HG02763 (cell line): ENCODE measurements around the gene LEPROT.

Experiments used
- ATAC-seq: cut with Tn5 transposase; IDR thresholded peaks from one replicate; pipeline ENCODE4 v1.9.1; 2021; ENCODE audit warnings: mild to moderate bottlenecking, moderate library complexity; ENCODE audit not compliant: unreplicated experiment

The LEPROT gene

DNA sequence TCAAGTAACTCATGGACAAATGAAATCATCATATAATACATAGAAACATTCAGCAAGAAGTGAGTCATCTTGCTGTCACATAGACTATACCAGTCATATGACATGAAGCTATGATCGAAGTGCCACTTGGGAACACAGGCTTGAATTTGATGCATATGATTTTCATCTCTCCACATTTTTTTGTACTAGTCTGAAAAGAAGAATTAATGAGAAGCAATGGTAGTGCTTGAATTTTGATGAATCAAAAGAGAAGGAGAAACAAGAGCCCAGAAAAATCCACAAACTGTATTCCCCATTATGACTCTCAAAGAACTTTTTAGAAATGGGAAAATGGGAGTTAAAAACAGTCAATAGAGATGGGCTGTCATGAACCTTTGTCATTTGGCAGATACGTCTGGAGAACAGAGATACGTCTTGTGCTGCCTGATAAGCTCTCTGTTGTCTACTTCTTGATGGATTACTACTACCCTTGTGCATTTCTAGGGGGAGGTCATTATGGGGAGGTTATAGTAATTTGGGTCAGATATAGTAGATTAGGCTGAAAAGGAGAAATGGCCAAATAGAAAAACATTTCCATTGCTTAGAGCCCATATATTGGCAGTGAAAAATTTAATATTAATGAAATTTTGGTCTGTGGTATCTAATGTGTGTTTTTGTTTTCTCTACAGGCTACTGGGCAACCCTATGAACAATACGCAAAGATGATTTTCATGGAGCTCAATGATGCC, 8.0 kb upstream of the LEPROT start:
- ATAC-seq, result no peak

DNA sequence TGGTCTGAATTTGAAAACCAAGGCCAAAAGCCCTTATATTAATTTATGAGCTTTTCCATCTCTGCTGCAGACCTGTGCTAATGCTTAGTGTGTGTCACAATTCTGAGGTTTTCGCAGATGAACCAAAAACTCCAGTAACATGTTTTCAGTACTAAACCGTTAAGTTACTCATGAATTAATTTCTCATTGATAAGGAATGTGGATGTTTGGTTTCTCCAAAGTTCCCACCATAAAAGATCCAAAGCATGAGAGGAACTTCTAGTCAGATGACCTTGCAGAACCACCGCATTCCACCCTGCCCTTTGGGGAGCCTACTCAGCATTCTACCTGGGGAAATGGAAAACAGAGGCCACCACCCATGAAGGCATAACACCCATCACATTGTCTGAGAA, 7.5 kb upstream of the LEPROT start:
- ATAC-seq, result no peak

DNA sequence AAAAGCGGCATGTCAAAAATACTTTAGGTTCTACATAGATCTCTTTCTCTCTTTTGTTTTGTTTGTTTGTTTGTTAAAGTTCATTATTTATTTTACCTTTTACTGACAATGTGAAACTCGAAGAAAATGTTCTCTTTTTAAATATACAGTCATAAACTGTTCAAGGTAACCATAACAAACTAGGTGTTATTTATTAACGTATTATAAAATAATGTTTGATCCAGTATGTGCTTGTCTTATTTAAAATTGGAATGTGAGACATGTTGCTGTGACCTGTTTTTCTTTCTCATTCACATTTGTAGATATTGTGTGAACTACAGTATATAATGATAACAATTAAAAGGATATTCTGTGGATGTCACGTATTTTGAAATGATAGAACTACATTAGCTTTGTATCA, 5.9 kb upstream of the LEPROT start:
- ATAC-seq, result no peak

GRCh38 chr1:65416767-65417166, 3.7 kb upstream of the LEPROT start:
- ATAC-seq, result no peak

DNA sequence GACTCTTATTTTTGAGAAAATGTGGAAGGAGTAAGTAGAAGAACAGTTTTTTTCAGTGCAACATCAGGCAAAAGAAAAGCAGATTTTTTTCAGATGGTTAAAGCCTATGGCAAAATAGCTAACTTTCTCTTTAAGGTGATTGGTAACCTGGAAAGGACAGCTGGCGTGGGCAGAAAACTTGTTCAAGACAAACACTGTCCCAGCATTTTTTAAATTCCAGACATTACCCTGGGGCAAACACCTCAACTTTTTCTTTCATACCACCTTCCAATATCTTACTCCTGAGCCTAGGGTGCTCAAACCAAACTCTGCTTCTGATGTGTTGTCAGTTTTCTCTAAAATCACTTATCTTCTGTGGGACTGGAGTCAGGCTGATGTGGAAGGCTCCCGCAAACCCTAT, 2.7 kb upstream of the LEPROT start:
- ATAC-seq, result no peak

DNA sequence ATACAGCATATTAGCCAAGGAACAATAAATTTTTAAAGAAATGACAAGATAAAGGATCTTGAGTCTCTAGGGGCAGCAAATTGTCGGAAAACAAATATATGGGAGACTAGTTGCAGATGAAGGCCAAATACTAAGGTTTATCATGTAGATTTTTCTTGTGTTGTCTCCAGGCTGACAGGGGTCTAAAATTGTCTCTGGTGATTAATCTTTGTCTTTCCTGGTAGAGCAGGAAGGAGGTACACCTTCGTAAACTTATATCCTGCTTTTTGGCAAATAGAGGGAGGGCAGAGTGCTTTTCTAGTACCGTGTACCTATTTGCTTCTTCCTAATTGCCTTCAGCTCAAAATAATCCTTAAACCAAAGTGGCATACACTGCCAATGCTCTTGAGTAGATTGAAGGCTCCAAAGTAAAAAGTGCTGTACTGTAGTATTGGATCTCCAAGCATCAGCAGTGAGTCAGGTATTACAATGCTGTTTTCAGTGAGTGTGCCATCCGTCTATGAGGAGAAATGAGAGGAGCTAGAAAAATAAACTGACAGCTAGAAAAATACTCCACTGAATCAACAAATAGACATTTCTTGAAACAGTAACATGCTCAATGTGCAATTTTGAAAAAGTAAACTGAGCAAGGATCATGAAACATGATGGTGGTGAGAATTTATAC, 1.8 kb upstream of the LEPROT start:
- no peak for ATAC-seq

DNA sequence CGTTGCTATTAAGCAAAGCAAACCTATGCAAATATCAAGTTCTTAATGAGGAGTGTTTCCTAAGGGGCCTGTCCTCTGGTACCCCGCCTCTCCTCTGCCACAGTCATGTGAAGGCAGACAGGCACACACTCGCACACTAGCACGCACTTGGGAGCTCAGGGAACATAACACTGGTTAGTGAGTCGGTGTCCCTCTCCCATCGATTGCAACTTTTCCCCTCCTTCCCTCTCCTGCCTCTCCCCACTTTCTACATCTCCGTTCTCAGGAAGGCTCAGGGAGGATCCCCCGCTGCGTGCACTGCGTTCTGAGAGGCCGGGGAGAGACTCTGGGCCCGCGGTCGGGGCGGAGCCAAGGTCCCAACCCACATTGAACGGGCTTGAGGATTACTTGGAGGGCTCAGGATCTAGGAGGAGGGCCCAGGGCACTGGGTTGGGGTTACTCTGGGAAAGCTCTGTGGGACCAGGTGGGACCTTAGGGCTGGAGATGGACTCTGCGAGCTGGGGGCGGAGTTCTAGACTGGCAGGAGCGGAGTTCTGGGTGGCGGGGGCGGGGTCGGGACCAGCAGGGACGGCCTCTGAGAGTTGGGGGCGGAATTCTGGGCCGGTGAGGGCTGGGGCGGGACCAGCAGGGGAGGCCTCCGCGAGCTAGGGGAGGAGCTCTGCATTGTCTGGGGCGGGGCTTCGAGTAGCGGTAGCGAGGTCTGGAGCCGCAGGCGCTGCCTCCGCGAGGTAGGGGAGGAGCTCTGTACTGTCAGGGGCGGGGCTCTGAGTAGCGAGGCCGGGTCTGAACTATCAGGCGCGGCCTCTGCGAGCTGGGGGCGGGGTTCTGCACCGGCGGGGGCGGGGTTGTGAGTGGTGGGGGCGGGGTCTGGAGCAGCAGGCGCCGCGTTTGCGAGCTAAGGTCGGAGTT, 533 bp upstream of the LEPROT start:
- ATAC-seq, result peak; percentile 93

- no peak for ATAC-seq
These were observed 1.0 kb downstream of the LEPROT start for GRCh38 chr1:65421351-65422025.

DNA sequence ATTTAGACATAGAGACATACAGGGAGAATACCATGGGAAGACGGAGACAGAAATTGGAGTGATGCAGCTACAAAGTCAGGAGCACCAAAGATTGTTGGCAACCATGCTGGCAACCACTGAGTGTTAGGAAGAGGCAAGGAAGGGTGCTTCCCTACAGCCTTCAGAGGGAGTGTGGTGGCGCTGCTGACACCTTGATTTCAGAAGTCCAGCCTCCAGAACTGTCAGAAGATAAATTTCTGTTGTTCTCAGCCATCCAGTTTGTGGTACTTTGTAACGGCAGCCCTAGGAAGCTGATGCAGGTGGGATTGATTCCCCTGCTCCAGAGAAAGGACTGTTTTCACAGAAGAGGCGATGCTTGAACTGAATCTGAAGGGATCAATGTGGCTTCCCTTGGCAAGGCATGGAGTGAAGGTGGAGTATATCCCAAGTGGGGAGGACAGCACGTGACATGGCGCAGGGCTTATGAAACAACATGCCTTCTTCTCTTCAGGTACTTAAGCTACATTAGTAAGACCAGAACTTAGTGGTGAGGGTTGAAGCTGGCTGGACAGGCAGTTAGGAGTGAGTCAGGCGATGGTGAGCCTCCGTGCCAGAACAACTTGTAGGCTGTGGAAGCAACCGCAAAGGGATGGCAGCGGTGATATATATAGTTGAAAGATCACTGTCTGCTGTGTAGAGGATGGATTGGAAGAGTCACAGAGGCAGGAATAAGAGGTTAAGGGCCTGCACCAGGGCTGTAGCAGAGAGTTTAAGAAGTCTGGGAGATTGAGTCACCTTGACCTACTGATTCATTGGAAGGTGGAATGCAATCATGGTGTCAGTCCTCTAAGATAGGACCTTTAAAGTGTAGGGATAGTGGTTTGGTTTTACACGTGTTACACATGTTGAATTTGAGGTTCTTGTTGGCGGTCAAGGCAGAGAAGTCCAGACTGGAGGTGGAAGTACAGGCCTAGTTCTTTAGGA, 2.1 kb downstream of the LEPROT start:
- ATAC-seq, result no peak

GRCh38 chr1:65423884-65424572, 3.6 kb downstream of the LEPROT start:
- no peak for ATAC-seq

DNA sequence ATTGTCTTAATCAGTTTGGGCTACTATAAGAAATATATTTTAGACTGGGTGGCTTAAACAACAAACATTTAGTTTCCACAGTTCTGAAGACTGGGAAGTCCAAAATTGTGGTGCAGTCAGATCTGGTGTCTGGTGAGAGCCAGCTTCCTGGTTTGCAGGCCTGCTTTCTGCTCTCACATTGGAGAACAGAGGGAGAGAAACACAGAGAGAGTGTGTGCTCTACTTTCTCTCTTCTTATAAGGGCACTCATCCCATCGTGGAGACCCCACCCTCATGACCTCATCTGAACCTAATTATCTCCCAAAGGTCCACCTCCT, 4.1 kb downstream of the LEPROT start:
- ATAC-seq, result no peak

DNA sequence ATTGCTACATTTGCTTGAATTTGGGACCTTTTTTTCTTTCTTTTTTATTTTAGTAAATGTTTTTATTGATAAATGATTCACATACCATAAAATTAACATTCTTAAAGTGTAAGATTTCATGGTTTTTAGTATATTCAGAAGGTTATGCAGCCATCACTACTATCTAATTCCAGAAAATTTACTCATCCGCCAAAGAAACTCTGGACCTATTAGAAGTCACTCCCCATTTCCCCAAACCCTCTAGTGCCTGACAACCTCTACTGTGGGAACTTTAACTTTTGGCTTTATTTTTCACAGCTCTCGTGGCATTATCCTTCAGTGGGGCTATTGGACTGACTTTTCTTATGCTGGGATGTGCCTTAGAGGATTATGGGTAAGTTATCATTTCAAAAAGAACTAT, 4.5 kb downstream of the LEPROT start:
- ATAC-seq, result no peak

DNA sequence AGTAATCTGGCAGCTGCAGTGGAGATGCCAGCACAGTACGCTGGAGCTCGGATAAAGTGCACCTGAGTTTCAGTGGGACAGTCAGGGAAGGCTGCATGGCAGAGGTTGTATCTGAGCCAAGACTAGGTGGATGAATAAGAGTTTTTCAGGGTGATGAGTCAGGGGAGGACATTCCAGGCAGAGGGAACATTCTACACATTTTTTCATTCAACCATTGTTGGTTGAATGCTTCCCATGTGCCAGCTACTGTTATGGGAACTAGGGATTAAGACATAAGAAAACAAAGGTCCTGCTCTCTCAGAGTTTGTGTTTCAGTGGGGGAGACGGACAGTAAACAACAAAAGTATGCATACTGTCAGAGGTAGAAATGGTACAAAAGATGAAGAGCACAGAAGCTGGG, 5.2 kb downstream of the LEPROT start:
- ATAC-seq, result no peak

DNA sequence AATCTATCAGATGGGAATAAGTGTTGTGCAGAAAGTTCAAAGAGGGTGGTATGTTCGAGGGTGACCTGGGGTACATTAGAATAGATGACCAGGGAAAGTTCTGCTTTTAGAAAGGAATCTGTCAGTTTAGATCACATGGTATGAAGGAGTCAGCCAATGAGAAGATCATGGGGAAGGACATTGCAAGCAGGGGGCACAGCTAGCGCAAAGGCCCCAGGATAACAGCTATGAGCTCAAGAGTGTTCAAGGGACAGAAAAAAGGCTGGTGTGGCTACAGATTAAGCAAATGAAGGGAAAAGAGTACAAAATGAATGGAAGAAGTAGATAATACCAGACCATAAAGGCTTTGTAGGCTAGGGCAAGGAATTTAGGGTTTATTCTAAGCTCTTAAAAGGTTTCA, 8.6 kb downstream of the LEPROT start:
- no peak for ATAC-seq

DNA sequence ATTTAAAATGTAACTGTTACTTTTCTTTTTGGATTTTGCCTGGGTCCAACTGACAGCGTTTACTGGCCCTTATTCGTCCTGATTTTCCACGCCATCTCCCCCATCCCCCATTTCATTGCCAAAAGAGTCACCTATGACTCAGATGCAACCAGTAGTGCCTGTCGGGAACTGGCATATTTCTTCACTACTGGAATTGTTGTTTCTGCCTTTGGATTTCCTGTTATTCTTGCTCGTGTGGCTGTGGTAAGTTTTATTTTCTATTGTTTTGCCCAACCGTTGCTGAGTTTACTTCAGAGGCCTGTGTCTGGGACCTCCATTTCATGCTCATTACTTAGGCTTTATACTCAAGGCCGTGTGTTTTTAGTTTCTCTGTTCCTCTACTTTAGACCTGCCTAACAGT, 9.3 kb downstream of the LEPROT start:
- no peak for ATAC-seq

DNA sequence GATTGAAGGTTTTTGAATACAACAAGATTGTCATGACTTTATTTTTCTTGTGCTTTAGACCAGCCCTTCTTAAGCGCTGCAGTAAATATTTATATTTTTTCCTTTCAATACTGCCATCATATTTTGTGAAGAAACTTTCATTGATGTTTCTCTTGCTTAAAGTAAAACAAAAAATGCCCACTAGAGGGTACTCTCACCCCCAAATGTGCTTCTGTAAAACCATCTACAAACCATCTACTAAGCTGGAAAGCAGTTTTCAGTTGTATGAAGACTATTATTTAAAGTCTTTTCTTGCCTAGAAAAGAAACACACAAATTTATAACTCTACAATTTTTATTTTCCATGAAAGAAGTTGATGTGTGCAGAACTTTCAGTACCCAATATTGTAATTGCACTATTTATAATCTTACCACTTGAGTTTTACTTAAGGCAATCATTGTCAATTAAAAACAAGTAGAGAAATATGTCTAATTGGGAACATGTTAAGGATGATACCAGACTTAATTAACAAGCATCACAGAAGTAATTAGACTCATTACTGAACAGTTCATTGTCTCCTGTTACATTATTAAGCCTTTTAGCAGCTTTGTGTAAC, 10.7 kb downstream of the LEPROT start:
- ATAC-seq, result no peak

DNA sequence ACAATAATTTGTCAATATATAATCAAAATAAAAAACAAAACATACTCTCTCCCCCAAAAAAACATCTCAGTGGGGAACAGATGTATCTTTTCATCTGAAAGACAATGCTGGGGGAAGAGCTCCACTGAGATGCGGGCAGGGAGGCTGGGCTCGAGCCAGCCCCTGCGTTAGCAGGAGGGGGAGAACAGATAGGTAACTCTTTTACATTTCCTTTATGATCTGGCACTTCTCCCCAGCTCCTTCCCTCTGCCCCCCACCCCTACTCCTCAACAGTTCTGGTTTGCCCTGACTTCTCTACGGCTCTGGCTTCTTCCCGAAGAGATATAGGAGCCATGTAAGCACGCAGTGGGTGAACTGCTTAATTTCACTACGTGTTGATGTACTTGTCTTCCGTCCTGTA, 12.4 kb downstream of the LEPROT start:
- ATAC-seq, result no peak

GRCh38 chr1:65434255-65434654, 13.8 kb downstream of the LEPROT start:
- ATAC-seq, result no peak

GRCh38 chr1:65434760-65435159, 14.3 kb downstream of the LEPROT start:
- no peak for ATAC-seq
